LNCAP (cell line): ENCODE results near the gene BCL2L2.

Experiments used
- CTCF ChIP-seq: fragments of 450-650 bp; IDR thresholded peaks from 2 replicates; pipeline ENCODE4 v1.5.1; 2017; ENCODE audit warnings: mild to moderate bottlenecking

BCL2L2 gene

GRCh38 chr14:23359722-23360447 lies 53.3 kb downstream of the BCL2L2 start:
- no peak for TF ChIP-seq CTCF

- TF ChIP-seq CTCF: no peak
Measured at GRCh38 chr14:23360496-23360895, 53.9 kb downstream of the BCL2L2 start.

GRCh38 chr14:23361320-23361719 lies 54.7 kb downstream of the BCL2L2 start:
- TF ChIP-seq CTCF: no peak
